Gastrocnemius medialis (tissue), 4 donors: ENCODE data around the gene RANBP10.

Experiments used
- POLR2A ChIP-seq, 2 donors: fragments of 450-650 bp; IDR thresholded peaks; one replicate each; pipeline ENCODE4 v1.6.1; 2017; ENCODE audit warnings: antibody characterized with exemption in 2 of 2, mild to moderate bottlenecking in 2 of 2, moderate library complexity in 2 of 2
- TF ChIP-seq, protein P1 (sequence below), 5 experiments: fragments of 450-650 bp in 3 of 5; fragments of 200-600 bp in 2 of 5; sonication (generic) in 2 of 5; IDR thresholded peaks in 4 of 5; conservative IDR thresholded peaks in 1 of 5; 1 replicate in 4 of 5; 2 replicates in 1 of 5; pipeline ENCODE4 v1.5.1; 2016 to 2019; ENCODE audit warnings: antibody characterized with exemption in 5 of 5, mild to moderate bottlenecking in 3 of 5, moderate library complexity in 3 of 5

DNA sequence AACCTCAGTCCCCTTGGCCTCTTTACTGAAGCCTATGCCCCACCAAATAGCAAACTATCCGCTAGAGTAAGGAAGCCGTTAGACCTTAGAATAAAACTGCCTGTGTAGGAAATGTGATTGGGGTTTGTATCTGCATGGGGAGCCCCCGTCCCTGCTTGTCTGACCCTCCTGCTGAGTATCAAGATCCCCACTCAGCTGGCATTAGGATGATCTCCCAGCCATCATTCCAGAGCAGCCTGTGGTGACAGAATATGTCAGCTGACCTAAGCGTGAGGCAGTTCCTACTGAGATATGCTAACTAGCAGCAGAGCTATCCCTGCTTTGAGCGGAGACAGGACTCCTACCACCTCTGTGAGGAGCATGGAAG lies 86.6 kb downstream of the RANBP10 start:
- TF ChIP-seq, protein P1, sequence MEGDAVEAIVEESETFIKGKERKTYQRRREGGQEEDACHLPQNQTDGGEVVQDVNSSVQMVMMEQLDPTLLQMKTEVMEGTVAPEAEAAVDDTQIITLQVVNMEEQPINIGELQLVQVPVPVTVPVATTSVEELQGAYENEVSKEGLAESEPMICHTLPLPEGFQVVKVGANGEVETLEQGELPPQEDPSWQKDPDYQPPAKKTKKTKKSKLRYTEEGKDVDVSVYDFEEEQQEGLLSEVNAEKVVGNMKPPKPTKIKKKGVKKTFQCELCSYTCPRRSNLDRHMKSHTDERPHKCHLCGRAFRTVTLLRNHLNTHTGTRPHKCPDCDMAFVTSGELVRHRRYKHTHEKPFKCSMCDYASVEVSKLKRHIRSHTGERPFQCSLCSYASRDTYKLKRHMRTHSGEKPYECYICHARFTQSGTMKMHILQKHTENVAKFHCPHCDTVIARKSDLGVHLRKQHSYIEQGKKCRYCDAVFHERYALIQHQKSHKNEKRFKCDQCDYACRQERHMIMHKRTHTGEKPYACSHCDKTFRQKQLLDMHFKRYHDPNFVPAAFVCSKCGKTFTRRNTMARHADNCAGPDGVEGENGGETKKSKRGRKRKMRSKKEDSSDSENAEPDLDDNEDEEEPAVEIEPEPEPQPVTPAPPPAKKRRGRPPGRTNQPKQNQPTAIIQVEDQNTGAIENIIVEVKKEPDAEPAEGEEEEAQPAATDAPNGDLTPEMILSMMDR (IDR thresholded peaks at IDR 0.05 in 4 of 5, conservative IDR thresholded peaks at IDR 0.05 in 1 of 5), result no peak
- no peak for TF ChIP-seq POLR2A (IDR thresholded peaks at IDR 0.05)
